CD8-positive, alpha-beta memory T cell (primary cell): ENCODE measurements around the gene MSH3. TPM values are rescaled to one million over a fixed set of nuclear protein-coding genes. Genes with fewer than 3 reads are reported as not detected.

Experiments used
- CTCF ChIA-PET: fragments of 350-600 bp; sonication (Branson Sonifier 250); formaldehyde crosslinking; loops from one replicate; lab custom pipeline; 2021; ENCODE audit warnings: antibody characterized with exemption; lab: Charles Lee
- POLR2A ChIA-PET: fragments of 350-600 bp; sonication (Branson Sonifier 250); formaldehyde crosslinking; loops from one replicate; lab custom pipeline; 2021; ENCODE audit warnings: antibody characterized with exemption; lab: Charles Lee
- DNase-seq, 5 donors: peaks; one replicate each; pipeline versions ENCODE4 v3.0.0 to v3.0.0-alpha.2; 2020 to 2022; ENCODE audit warnings: mixed read lengths in 1 of 5
- H3K27ac ChIP-seq: one replicate; pipeline ENCODE4 v1.7.0; 2013; ENCODE audit warnings: low read depth, mild to moderate bottlenecking, low read length, moderate library complexity
- H3K27me3 ChIP-seq: 2 replicates; pipeline ENCODE4 v1.7.0; 2013; ENCODE audit warnings: low read length, mild to moderate bottlenecking; ENCODE audit not compliant: insufficient read depth, poor library complexity, severe bottlenecking
- H3K36me3 ChIP-seq: 2 replicates; pipeline ENCODE4 v1.7.0; 2013; ENCODE audit warnings: mild to moderate bottlenecking, low read length, moderate library complexity; ENCODE audit not compliant: insufficient read depth
- H3K4me1 ChIP-seq: 2 replicates; pipeline ENCODE4 v1.7.0; 2013; ENCODE audit warnings: mild to moderate bottlenecking, low read length, moderate library complexity; ENCODE audit not compliant: insufficient read depth
- H3K4me3 ChIP-seq: 2 replicates; pipeline ENCODE4 v1.7.0; 2013; ENCODE audit warnings: mild to moderate bottlenecking, low read length
- H3K9me3 ChIP-seq: 2 replicates; pipeline ENCODE4 v1.7.0; 2013; ENCODE audit warnings: mild to moderate bottlenecking, low read length
- H3K27ac Mint-ChIP-seq, 8 donors: one replicate each; pipeline ENCODE4 v1.8.0; 2020 to 2021; ENCODE audit warnings: mixed read lengths in 8 of 8, mild to moderate bottlenecking in 6 of 8, inconsistent platforms in 3 of 8, moderate library complexity in 3 of 8
- H3K27me3 Mint-ChIP-seq, 2 donors: one replicate each; pipeline ENCODE4 v1.8.0; 2020 to 2021; ENCODE audit warnings: mixed read lengths in 2 of 2, mild to moderate bottlenecking in 1 of 2, moderate library complexity in 1 of 2
- H3K36me3 Mint-ChIP-seq, 3 donors: one replicate each; pipeline ENCODE4 v1.8.0; 2020 to 2021; ENCODE audit warnings: mixed read lengths in 3 of 3, inconsistent platforms in 1 of 3, mild to moderate bottlenecking in 1 of 3
- H3K4me1 Mint-ChIP-seq, 3 donors: one replicate each; pipeline ENCODE4 v1.8.0; 2020 to 2021; ENCODE audit warnings: mixed read lengths in 3 of 3, inconsistent platforms in 1 of 3, mild to moderate bottlenecking in 1 of 3
- H3K4me3 Mint-ChIP-seq, 7 donors: one replicate each; pipeline ENCODE4 v1.8.0; 2020 to 2021; ENCODE audit warnings: mixed read lengths in 7 of 7, mild to moderate bottlenecking in 6 of 7, moderate library complexity in 4 of 7, inconsistent platforms in 2 of 7
- H3K9me3 Mint-ChIP-seq, 5 donors: one replicate each; pipeline ENCODE4 v1.8.0; 2020 to 2022; ENCODE audit warnings: mixed read lengths in 5 of 5, mild to moderate bottlenecking in 3 of 5, moderate library complexity in 2 of 5, inconsistent platforms in 1 of 5
- polyA plus RNA-seq: library from polyadenylated mRNA; unstranded; fragments of 300-500 nt; fragmentation: Illumina TruSeq; gene quantifications from one replicate; pipeline ENCODE4 v1.2.3, GENCODE V29; 2021
- total RNA-seq, 2 experiments: library from RNA; stranded (reverse); gene quantifications; one replicate each; pipeline ENCODE4 v1.2.3, GENCODE V29; 2021

MSH3 gene
- total and polyA plus RNA-seq, 3 experiments from 2014 or later, result 13.1 to 19.8 (median 19.2) TPM

DNA sequence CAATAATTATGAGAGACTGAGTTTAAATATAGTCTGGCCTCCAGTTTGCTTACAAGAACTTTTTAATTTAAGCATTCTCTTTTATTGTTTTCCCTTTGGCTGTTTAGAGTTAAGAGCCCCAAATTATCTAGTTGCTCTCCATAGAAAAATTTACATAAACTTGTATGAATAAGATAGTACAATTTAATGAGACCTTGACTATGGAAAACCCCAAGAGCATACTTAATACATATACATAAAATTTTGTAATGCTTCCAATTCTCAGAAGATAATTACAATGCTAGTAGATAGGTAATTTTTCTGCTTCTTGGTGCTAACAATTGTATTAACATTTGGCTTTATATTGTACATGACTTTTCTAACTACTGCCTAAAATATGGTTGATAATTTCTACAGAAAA lies 20.3 kb upstream of the MSH3 start:
- H3K36me3 ChIP-seq, result peaks cover 3% of the 10 kb centered on the region

GRCh38 chr5:80641353-80641752 lies 13.1 kb upstream of the MSH3 start:
- Histone ChIP-seq H3K9me3 (no peaks in the 10 kb centered on the region), H3K4me1 (no peaks in the 10 kb centered on the region), H3K4me3 (no peak overlapping the region), H3K27me3 (no peaks in the 10 kb centered on the region), H3K27ac (no peak overlapping the region), H3K36me3 (peaks cover 19% of the 10 kb centered on the region)
- peaks cover 18 to 84% (median 38%) of the 10 kb centered on the region in 3 donors for H3K36me3 Mint-ChIP-seq
- CTCF ChIA-PET, result no interaction called here
- POLR2A ChIA-PET, result no interaction called here
- no peak overlapping the region for H3K4me3 Mint-ChIP-seq
- no peak for DNase-seq
- H3K4me1 Mint-ChIP-seq, result peaks cover 0 to 13% (median 2%) of the 10 kb centered on the region in 3 donors
- H3K9me3 Mint-ChIP-seq, result no peaks in the 10 kb centered on the region
- H3K27ac Mint-ChIP-seq, result no peak overlapping the region
- no peaks in the 10 kb centered on the region for H3K27me3 Mint-ChIP-seq

More for the DNA sequence above, 20.3 kb upstream of the MSH3 start:
- Histone ChIP-seq H3K4me1 (no peaks in the 10 kb centered on the region), H3K27ac (no peak overlapping the region), H3K27me3 (no peaks in the 10 kb centered on the region), H3K4me3 (no peak overlapping the region), H3K9me3 (no peaks in the 10 kb centered on the region)
- POLR2A ChIA-PET, result no interaction called here
- DNase-seq, result no peak
- H3K9me3 Mint-ChIP-seq, result no peaks in the 10 kb centered on the region
- H3K27ac Mint-ChIP-seq, result no peak overlapping the region
- CTCF ChIA-PET, result no interaction called here
- H3K4me1 Mint-ChIP-seq, result peaks cover 0 to 3% (median 2%) of the 10 kb centered on the region in 3 donors
- no peaks in the 10 kb centered on the region for H3K27me3 Mint-ChIP-seq
- H3K36me3 Mint-ChIP-seq, result peaks cover 9 to 72% (median 20%) of the 10 kb centered on the region in 3 donors
- no peak overlapping the region for H3K4me3 Mint-ChIP-seq

DNA sequence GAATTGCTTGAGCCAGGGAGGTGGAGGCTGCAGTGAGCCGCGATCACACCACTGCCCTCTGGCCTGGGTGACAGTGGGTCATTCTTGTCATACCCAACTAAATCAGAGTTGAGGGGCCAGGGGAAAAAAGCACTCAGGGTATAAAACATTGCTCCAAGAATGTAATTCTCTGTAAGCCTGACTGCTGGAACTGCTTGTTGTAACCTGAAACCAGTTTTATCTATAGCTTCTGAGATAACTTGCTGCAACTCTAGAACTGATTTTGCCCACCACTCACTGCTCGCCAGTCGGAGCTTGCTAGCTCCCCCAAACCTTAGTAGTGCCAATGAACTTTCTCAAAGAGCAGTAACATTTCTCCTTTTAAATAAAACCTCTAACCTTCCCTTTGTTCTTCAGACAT lies 9.6 kb upstream of the MSH3 start:
- H3K4me1 ChIP-seq, result no peaks in the 10 kb centered on the region
- ChIA-PET POLR2A (no interaction called here), CTCF (no interaction called here)
- H3K9me3 ChIP-seq, result no peaks in the 10 kb centered on the region
- no peak overlapping the region for H3K27ac Mint-ChIP-seq
- H3K36me3 ChIP-seq, result peaks cover 11% of the 10 kb centered on the region
- no peak for DNase-seq
- H3K27me3 ChIP-seq, result no peaks in the 10 kb centered on the region
- H3K36me3 Mint-ChIP-seq, result peaks cover 18 to 80% (median 33%) of the 10 kb centered on the region in 3 donors
- no peaks in the 10 kb centered on the region for H3K27me3 Mint-ChIP-seq
- no peak overlapping the region for H3K4me3 Mint-ChIP-seq
- no peaks in the 10 kb centered on the region for H3K9me3 Mint-ChIP-seq
- no peak overlapping the region for H3K4me3 ChIP-seq
- no peak overlapping the region for H3K27ac ChIP-seq
- H3K4me1 Mint-ChIP-seq, result peaks cover 0 to 13% (median 3%) of the 10 kb centered on the region in 3 donors

DNA sequence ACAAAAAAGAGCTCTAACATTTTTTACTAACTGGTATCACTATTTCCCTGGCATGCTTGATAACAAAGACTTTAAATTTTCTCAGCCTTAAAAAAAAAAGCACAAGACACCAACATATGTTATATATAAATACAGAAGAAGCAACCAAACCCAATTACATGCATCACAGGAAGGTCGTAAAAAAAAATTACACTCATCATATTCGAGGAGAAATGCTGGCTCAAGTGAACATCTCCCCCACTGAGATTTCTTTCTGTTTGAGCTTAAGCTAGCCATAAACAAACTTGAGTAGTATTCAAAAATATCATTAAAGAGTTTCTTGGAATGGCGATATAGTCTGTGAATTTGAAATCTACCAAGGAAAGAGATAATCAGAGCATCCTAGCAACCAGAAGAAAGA lies 7.5 kb upstream of the MSH3 start:
- ChIA-PET POLR2A (interaction anchor here (0.5 kb wide), 1 partner anchor 1027 kb away, joined by 3 read pairs; no protein-coding TSS in a partner anchor), CTCF (no interaction called here)
- DNase-seq, result no peak
- H3K36me3 ChIP-seq, result no peaks in the 10 kb centered on the region
- H3K27me3 ChIP-seq, result no peaks in the 10 kb centered on the region
- peaks cover 15 to 60% (median 23%) of the 10 kb centered on the region in 3 donors for H3K36me3 Mint-ChIP-seq
- no peaks in the 10 kb centered on the region for H3K9me3 ChIP-seq
- H3K27ac ChIP-seq, result no peak overlapping the region
- no peaks in the 10 kb centered on the region for H3K4me1 ChIP-seq
- no peak overlapping the region for H3K27ac Mint-ChIP-seq
- no peaks in the 10 kb centered on the region for H3K27me3 Mint-ChIP-seq
- H3K4me3 ChIP-seq, result no peak overlapping the region
- H3K4me1 Mint-ChIP-seq, result peaks cover 0 to 9% (median 3%) of the 10 kb centered on the region in 3 donors
- H3K9me3 Mint-ChIP-seq, result no peaks in the 10 kb centered on the region
- H3K4me3 Mint-ChIP-seq, result no peak overlapping the region

DNA sequence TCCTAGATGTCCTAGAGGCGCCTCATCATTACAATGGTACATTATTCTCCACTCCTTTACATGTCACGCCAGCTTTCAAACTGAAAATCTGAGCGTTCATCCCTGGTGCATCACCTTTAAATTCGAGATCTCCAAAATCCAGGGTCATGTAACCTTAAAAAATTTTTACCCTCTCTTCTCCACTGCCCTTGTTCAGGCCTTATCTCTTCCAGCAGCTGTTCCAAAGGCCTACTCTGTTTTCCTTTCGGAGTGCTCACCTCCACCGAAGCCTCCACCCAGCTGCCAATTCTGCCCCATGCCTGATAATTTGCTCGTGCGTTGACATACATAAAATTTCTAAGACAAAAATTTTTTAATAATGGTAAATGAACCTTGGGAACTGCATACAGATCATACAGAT lies 950 bp upstream of the MSH3 start:
- H3K36me3 ChIP-seq, result peaks cover 5% of the 10 kb centered on the region
- POLR2A ChIA-PET, result interaction anchor here (0.8 kb wide), 1 partner anchor 246 kb away, joined by 3 read pairs; the partner anchor contains the start of gene ZFYVE16
- no peaks in the 10 kb centered on the region for H3K9me3 Mint-ChIP-seq
- peak overlapping the region in 5 of 8 donors; percentile 13 to 90 (median 38) for H3K27ac Mint-ChIP-seq
- H3K27me3 ChIP-seq, result no peaks in the 10 kb centered on the region
- H3K9me3 ChIP-seq, result no peaks in the 10 kb centered on the region
- no peaks in the 10 kb centered on the region for H3K27me3 Mint-ChIP-seq
- CTCF ChIA-PET, result no interaction called here
- H3K4me3 Mint-ChIP-seq, result peak overlapping the region; percentile 83 to 96 (median 91)
- DNase-seq, result no peak
- H3K36me3 Mint-ChIP-seq, result peaks cover 10 to 30% (median 11%) of the 10 kb centered on the region in 3 donors
- H3K4me1 Mint-ChIP-seq, result peaks cover 25 to 33% (median 30%) of the 10 kb centered on the region in 3 donors
- H3K4me3 ChIP-seq, result peak overlapping the region; percentile 74
- peak overlapping the region; percentile 68 for H3K27ac ChIP-seq
- peaks cover 31% of the 10 kb centered on the region for H3K4me1 ChIP-seq

- DNase-seq, result peak in 1 of 5 donors; percentile 3
- Mint-ChIP-seq H3K4me1 (peaks cover 25 to 33% (median 30%) of the 10 kb centered on the region in 3 donors), H3K9me3 (no peaks in the 10 kb centered on the region), H3K27me3 (no peaks in the 10 kb centered on the region), H3K27ac (peak overlapping the region in 5 of 8 donors; percentile 13 to 90 (median 50)), H3K4me3 (peak overlapping the region; percentile 83 to 96 (median 91)), H3K36me3 (peaks cover 10 to 27% (median 11%) of the 10 kb centered on the region in 3 donors)
- peak overlapping the region; percentile 74 for H3K4me3 ChIP-seq
- H3K27me3 ChIP-seq, result no peaks in the 10 kb centered on the region
- CTCF ChIA-PET, result no interaction called here
- peak overlapping the region; percentile 68 for H3K27ac ChIP-seq
- H3K36me3 ChIP-seq, result peaks cover 5% of the 10 kb centered on the region
- POLR2A ChIA-PET, result interaction anchor here (0.8 kb wide), 1 partner anchor 246 kb away, joined by 3 read pairs; the partner anchor contains the start of gene ZFYVE16
- H3K4me1 ChIP-seq, result peaks cover 31% of the 10 kb centered on the region
- no peaks in the 10 kb centered on the region for H3K9me3 ChIP-seq
Observed at GRCh38 chr5:80654054-80654390, 430 bp upstream of the MSH3 start.

DNA sequence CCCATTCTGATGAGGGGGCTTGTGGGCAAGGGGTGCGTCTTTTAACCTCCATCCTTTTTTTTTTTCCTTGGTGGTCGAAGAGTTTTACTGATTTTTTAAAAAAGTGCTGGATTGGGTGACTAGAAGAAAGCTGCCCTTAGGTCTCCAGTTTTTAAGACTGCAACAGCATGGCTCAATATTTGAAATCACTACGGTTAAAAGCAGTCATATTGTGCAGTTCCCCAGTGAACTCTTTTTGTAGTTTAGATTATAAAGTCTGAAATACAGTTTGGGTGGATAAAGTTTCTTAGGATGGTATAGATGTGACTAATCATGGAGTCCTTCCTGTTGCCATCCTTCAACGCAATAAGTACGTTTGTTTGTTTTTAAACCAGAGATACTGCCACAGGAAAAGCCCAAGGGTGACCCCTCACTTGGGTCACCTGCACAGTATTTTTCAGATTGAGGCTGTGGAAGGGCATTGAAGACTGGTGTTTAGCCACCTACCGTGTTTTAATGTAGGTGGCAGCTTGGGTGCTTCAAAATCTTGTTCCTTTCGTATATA lies 851 bp downstream of the MSH3 start:
- Histone ChIP-seq H3K9me3 (no peaks in the 10 kb centered on the region), H3K27me3 (no peaks in the 10 kb centered on the region), H3K36me3 (peaks cover 11% of the 10 kb centered on the region), H3K27ac (peak overlapping the region; percentile 89), H3K4me3 (peak overlapping the region; percentile 44), H3K4me1 (peaks cover 31% of the 10 kb centered on the region)
- no peaks in the 10 kb centered on the region for H3K27me3 Mint-ChIP-seq
- H3K4me3 Mint-ChIP-seq, result peak overlapping the region; percentile 83 to 96 (median 91)
- H3K4me1 Mint-ChIP-seq, result peaks cover 25 to 33% (median 30%) of the 10 kb centered on the region in 3 donors
- CTCF ChIA-PET, result interaction anchor here (1.1 to 1.8 kb wide), 2 partner anchors 17 to 644 kb away, joined by 4 read pairs; no protein-coding TSS in a partner anchor
- H3K36me3 Mint-ChIP-seq, result peaks cover 18 to 40% (median 22%) of the 10 kb centered on the region in 3 donors
- H3K27ac Mint-ChIP-seq, result peak overlapping the region; percentile 89 to 99 (median 96)
- POLR2A ChIA-PET, result interaction anchor here (0.7 to 1.0 kb wide), 4 partner anchors 248 to 1619 kb away, joined by 3 to 5 read pairs (median 3); partner anchors contain the start of gene RASGRF2
- no peaks in the 10 kb centered on the region for H3K9me3 Mint-ChIP-seq
- no peak for DNase-seq

- DNase-seq, result no peak
- POLR2A ChIA-PET, result no interaction called here
- Mint-ChIP-seq H3K27ac (peak overlapping the region in 7 of 8 donors; percentile 75 to 99 (median 90)), H3K27me3 (no peaks in the 10 kb centered on the region), H3K36me3 (peaks cover 22 to 49% (median 28%) of the 10 kb centered on the region in 3 donors), H3K4me1 (peaks cover 29 to 37% (median 35%) of the 10 kb centered on the region in 3 donors), H3K4me3 (peak overlapping the region in 4 of 7 donors; percentile 23 to 87 (median 74)), H3K9me3 (no peaks in the 10 kb centered on the region)
- H3K4me1 ChIP-seq, result peaks cover 31% of the 10 kb centered on the region
- H3K9me3 ChIP-seq, result no peaks in the 10 kb centered on the region
- H3K36me3 ChIP-seq, result peaks cover 11% of the 10 kb centered on the region
- no peak overlapping the region for H3K4me3 ChIP-seq
- H3K27me3 ChIP-seq, result no peaks in the 10 kb centered on the region
- H3K27ac ChIP-seq, result no peak overlapping the region
- CTCF ChIA-PET, result interaction anchor here (1.1 to 1.8 kb wide), 2 partner anchors 16 to 643 kb away, joined by 4 read pairs; no protein-coding TSS in a partner anchor
Observed at GRCh38 chr5:80656425-80656824, 2.0 kb downstream of the MSH3 start.
